Lung (tissue), 12 donors: ENCODE data around the gene HACD3. TPM values are rescaled to one million over a fixed set of nuclear protein-coding genes. Genes with fewer than 3 reads are reported as not detected.

Experiments used
- ATAC-seq: fragments of 200-7000 bp; cut with Tn5 transposase; one replicate; pipeline ENCODE4 v1.9.1; 2020; ENCODE audit warnings: moderate number of reproducible peaks; ENCODE audit not compliant: insufficient read depth, low FRiP score
- DNase-seq, 3 donors: peaks; one replicate each; pipeline ENCODE4 v3.0.0-alpha.2; 2013 to 2017
- H3K27ac ChIP-seq, 2 donors: one replicate each; pipeline ENCODE4 v1.5.1; 2013; ENCODE audit warnings: mild to moderate bottlenecking in 2 of 2, moderate library complexity in 2 of 2, control low read depth in 1 of 2, inconsistent platforms in 1 of 2, low read depth in 1 of 2, low read length in 1 of 2
- H3K27me3 ChIP-seq, 3 donors: one replicate each; pipeline ENCODE4 v1.5.1; 2013; ENCODE audit warnings: low read length in 2 of 3; ENCODE audit not compliant: control insufficient read depth in 3 of 3, insufficient read depth in 3 of 3
- H3K36me3 ChIP-seq, 4 donors: one replicate each; pipeline ENCODE4 v1.5.1; 2013; ENCODE audit warnings: low read length in 4 of 4, mild to moderate bottlenecking in 1 of 4, moderate library complexity in 1 of 4; ENCODE audit not compliant: control insufficient read depth in 4 of 4, insufficient read depth in 4 of 4
- H3K4me1 ChIP-seq, 5 donors: one replicate each; pipeline ENCODE4 v1.5.1; 2013; ENCODE audit warnings: low read length in 5 of 5, mild to moderate bottlenecking in 2 of 5, moderate library complexity in 1 of 5; ENCODE audit not compliant: control insufficient read depth in 5 of 5, insufficient read depth in 5 of 5
- H3K4me3 ChIP-seq: one replicate; pipeline ENCODE4 v1.5.1; 2013; ENCODE audit warnings: mild to moderate bottlenecking, control low read depth, moderate library complexity
- H3K9ac ChIP-seq, 2 donors: one replicate each; pipeline ENCODE4 v1.5.1; 2013; ENCODE audit warnings: low read length in 2 of 2, control low read depth in 1 of 2; ENCODE audit not compliant: insufficient read depth in 1 of 2
- H3K9me3 ChIP-seq, 4 donors: one replicate each; pipeline ENCODE4 v1.5.1; 2013; ENCODE audit warnings: low read length in 3 of 4, mild to moderate bottlenecking in 1 of 4, moderate library complexity in 1 of 4; ENCODE audit not compliant: control insufficient read depth in 4 of 4, insufficient read depth in 3 of 4
- CTCF ChIP-seq: IDR thresholded peaks from 2 replicates; pipeline ENCODE4 v1.5.1; 2012; ENCODE audit warnings: mild to moderate bottlenecking; ENCODE audit errors: control extremely low read depth, extremely low read depth
- WGBS, 2 donors: extraction: QIAGEN DNeasy Blood & Tissue Kit; methylation state at CpG; one replicate each; pipeline ENCODE4 v1.1.7; 2013; 5-methylcytosine and 5-hydroxymethylcytosine counted together
- polyA plus RNA-seq, 2 donors: library from polyadenylated mRNA; stranded (reverse); fragments of 200-250 nt; gene quantifications; one replicate each; pipeline ENCODE4 v1.2.1, GENCODE V29; 2013
- total RNA-seq, 2 donors: library from RNA; depleted of rRNA in 1 of 2; stranded (reverse); fragments of >200 nt in 1 of 2; gene quantifications; one replicate each; pipeline ENCODE4 v1.2.1, GENCODE V29; 2014 to 2021
- donor health status: control.
- donor health status: control.
- donor health status: Bipolar disorder and iron deficiency.
- donor health status: healthy.
- donor health status: DM: yes; HTN: yes; CAD: no.

The HACD3 gene
- total and polyA plus RNA-seq, 4 donors: 14.0 to 77.9 (median 31.0) TPM

- peak overlapping the region; percentile 46 to 67 for H3K9ac ChIP-seq
- peak in 2 of 3 donors; percentile 70 to 81 for DNase-seq
- no peaks in the 10 kb centered on the region for H3K9me3 ChIP-seq
- no peaks in the 10 kb centered on the region for H3K27me3 ChIP-seq
- 52% methylated on average over 13 of the region's 13 CpGs for WGBS, 2 donors
- no peak for TF ChIP-seq CTCF
- H3K4me3 ChIP-seq: peak overlapping the region; percentile 19
- H3K27ac ChIP-seq: peak overlapping the region in 1 of 2 donors; percentile 74
- H3K4me1 ChIP-seq: peaks cover 3 to 62% (median 19%) of the 10 kb centered on the region in 5 donors
- no peaks in the 10 kb centered on the region for H3K36me3 ChIP-seq
- no peak for ATAC-seq
These were observed 423 bp upstream of the HACD3 start for GRCh38 chr15:65529762-65530317.

- Histone ChIP-seq H3K9ac (peak overlapping the region in 1 of 2 donors; percentile 54), H3K27me3 (no peaks in the 10 kb centered on the region), H3K9me3 (no peaks in the 10 kb centered on the region), H3K27ac (no peak overlapping the region), H3K4me3 (no peak overlapping the region), H3K36me3 (peaks cover 0 to 4% (median 1%) of the 10 kb centered on the region in 4 donors), H3K4me1 (peaks cover 2 to 44% (median 15%) of the 10 kb centered on the region in 5 donors)
- ATAC-seq (no peak), DNase-seq (no peak)
- TF ChIP-seq CTCF: no peak
- 69 to 92% methylated on average over 1 of the region's 1 CpG for WGBS, 2 donors
These were observed 2.4 kb downstream of the HACD3 start for GRCh38 chr15:65532738-65533051.

GRCh38 chr15:65533057-65533756 lies 2.9 kb downstream of the HACD3 start:
- H3K27me3 ChIP-seq: no peaks in the 10 kb centered on the region
- H3K27ac ChIP-seq: no peak overlapping the region
- DNase-seq: peak in 1 of 3 donors; percentile 29
- peaks cover 0 to 4% (median 1%) of the 10 kb centered on the region in 4 donors for H3K36me3 ChIP-seq
- ATAC-seq: no peak
- peaks cover 2 to 44% (median 15%) of the 10 kb centered on the region in 5 donors for H3K4me1 ChIP-seq
- H3K9ac ChIP-seq: peak overlapping the region; percentile 21 to 54
- no peak for TF ChIP-seq CTCF
- H3K9me3 ChIP-seq: no peaks in the 10 kb centered on the region
- WGBS, 2 donors: 65 to 72% methylated on average over 5 of the region's 5 CpGs
- H3K4me3 ChIP-seq: no peak overlapping the region
